Stimulated activated CD4-positive, alpha-beta T cell treated with anti-CD3 and anti-CD28 coated beads, TNF-alpha, amount 100 ng/mL, for 24 hours (primary cell): ENCODE measurements around the gene TMEM94.
"Not testable (repeated sequence)": the region's sequence is repeated elsewhere in the genome, so short reads cannot be mapped to it uniquely, and the experiment has no call there.

Experiments used
- DNase-seq, 3 experiments: peaks; one replicate each; pipeline ENCODE4 v3.0.0-alpha.2; 2020; ENCODE audit warnings: low read depth in 3 of 3

TMEM94 gene

DNA sequence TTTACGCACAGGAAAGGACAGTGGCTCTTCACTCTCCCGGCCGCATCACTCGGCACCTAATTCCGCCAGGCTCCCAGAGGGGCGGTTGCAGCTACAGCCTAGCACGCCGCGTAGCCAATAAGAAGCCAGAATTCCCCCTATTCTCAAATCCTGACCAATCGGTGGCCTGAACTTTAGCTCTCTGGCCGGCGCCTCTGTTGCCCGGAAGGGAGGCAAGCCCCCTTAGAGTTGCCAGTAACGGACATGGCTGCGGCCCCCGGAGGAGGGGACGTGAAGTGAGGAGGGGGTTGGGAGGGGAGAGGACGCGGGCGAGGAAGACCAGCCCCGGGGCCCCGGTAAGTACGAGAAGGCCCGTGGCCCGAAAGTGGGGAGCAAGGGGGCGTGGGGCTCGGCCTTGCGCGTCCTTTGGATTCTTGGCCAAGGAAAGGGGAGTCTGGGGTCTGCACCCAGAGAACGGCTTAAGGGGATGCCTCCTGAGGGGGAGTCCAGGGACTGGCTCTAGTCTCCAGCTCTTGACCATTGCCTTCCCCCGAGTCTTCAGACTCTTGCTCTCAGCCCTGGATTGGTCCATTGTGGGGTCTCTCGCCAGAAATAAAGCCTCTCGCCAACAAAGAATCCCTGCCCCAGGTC is at the start of gene TMEM94:
TMEM94 (plus strand) TSS at position 219 of the 630 bp plus-strand sequence. CDS start 15,271 bp downstream, outside the sequence.
- peak; percentile 80 to 89 (median 89) for DNase-seq

DNA sequence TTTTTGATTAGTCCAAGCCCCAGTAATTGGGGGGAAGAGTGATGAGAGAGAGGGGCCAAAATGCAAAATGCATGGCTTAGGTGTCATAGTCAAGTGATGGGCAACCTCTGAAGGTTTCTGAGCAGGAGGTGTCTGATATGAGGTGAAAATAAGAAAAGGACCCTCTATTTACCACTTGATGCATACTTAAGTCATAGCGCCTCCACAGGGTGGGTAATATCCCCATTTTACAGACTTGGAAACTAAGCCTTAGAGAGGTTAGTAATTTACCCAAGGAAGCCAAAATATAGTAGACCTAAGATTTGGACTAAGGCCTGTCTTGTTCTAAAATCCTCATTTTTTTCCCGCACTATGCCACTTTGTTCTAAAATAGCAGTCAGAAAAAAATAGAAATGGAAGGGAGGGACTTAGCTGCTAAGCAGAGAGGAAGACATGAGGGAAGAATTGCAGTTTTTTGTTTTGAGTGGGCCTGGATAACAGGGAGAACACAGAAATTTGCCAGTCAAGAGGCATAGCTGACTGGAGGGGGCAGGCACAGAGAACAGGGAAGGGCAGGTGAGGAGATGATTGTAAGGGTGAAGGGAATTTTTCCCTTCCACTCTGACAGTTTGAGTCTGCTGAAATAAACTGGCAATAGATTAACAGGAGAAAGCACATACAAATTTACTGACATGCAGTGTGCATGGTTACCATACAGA is 48.6 kb upstream of the TMEM94 start:
- no peak for DNase-seq

DNA sequence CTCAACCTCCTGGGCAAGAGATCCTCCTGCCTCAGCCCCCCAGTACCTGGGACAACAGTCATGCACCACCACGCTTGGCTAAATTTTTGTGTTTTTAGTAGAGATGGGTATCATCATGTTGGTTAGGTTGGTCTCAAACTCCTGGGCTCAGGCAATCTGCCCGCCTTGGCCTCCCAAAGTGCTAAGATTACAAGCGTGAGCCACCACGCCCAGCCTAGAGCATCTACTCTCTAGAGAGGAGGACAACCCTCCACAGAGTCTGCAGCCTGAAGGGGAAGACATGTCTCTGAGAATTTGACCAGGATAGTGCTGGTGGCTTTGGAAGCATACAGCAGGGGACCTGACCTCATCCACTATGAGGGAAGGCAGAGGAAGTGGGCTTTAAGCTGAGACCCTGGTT is 46.3 kb upstream of the TMEM94 start:
- no peak for DNase-seq

DNA sequence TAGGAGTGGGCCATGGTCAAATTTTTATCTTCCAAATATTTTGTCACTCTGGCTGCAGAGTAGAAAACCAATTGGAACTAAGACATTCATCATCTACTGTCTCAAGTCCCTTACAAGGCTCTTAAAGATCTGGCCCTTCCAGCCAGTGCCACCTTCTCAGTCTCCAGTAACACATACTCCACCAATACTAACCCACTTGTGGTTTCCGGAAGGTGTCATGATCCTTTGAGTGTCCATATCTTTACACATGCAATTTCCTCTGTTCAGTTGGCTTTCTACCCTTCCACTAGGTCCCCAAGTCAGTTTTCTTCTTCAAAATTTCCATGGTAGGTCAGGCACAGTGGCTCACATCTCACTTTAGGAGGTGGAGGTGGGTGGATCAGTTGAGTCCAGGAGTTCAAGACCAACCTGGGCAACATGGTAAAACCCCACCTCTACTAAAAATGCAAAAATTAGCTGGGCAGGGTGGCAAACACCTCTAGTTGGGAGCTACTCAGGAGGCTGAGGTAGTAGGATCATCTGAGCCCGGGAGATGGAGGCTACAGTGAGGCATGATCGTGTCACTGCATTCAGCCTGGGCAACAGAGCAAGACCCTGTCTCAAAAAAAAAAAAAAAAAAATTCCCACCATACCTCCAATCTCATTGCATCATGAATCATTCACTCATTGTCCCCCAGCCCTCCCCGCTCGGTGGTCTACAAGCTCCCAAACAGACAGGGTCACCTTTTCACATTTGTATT is 44.9 kb upstream of the TMEM94 start:
- DNase-seq: no peak

DNA sequence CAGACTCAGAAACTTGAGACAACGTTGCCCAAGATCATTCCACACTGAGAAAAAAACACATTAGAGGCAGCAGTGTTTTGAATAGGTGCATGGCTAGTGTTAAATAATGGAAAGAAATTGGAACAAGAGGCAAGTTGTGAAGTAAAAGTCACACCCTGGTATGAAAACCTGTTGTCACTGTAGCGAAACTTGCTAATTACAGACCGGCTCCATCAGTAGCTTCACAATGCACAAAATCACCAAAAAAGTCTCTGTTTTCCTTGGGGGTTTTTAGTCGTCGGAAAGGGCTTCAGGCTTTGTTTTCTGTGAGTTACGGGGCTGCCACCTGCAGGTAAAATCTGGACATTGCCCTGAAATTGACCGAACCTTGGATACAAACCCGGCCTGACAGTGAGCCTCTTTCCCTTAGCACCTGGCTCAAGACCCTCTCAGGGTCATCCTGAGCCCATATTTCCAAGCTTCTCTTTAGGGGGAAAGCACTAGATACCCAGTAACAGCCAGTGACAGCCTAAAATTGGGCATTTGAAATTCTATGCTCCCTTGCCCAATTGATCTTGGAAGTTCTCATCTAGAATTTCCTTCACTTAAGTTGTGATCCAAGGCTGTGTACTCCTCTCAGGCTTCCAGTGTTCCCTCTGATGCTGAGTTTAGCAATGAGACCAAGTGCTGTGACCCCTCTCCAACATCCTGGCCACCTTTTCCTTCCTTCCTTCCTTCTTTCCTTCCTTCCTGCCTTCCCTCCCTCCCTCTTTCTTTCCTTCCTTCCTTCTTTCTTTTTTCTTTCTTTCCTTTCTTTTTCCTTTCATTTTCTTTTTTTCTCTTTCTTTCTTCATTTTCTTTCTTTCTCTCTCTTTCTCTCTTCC is 43.7 kb upstream of the TMEM94 start:
- peak; percentile 43 to 68 (median 58) for DNase-seq

DNA sequence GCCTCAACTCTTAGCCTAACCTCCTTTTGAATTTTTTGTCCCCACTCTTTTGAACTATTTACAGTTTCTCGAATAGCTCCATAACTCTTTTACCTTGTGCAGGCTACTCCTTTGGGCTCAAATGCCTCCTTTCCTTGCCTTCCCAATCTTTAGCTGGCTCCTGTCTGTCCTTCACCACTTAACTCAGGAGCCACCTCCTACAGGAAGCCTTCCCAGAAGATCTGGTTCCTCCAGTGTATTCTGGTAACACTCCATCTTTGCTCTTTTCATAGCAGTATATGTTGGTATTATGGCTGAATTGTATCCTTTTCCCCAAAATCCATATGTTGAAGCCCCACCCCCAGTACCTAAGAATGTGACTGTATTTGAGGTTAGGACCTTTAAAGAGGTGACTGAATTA is 41.9 kb upstream of the TMEM94 start:
- no peak for DNase-seq

DNA sequence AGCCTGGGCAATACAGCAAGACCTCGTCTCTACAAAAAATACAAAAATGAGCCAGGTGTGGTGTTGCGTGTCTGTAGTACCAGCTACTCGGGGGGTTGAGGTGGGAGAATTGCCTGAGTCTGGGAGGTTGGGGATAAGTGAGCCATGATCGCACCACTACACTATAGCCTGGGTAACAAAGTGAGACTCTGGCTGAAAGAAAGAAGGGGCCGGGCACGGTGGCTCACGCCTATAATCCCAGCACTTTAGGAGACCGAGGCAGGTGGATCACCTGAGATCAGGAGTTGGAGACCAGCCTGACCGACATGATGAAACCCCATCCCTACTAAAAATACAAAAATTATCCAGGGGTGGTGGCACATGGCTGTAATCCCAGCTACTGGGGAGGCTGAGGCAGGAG is 40.4 kb upstream of the TMEM94 start:
- DNase-seq: no peak

DNA sequence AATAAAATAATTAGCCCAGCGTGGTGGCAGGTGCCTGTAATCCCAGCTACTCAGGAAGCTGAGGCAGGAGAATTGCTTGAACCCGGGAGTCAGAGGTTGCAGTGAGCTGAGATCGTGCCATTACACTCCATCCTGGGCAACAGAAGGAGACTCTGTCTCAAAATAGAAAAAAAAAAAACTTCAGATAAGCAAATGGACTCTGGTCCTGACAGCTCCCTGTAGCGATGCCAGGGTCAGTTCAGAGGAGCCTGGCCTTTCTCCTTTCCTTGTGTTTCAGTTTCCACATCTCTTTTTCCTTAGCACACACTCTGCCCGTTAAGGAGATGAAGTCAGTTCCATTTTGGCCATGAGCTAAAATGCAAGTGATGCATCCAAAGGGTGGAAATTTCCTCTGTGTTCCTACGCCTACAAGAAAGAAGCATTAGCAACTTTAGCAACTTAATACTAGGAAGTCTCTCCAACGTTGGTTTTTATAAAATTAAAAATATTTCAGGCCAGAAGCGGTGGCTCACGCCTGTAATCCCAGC is 39.3 kb upstream of the TMEM94 start:
- no peak for DNase-seq

DNA sequence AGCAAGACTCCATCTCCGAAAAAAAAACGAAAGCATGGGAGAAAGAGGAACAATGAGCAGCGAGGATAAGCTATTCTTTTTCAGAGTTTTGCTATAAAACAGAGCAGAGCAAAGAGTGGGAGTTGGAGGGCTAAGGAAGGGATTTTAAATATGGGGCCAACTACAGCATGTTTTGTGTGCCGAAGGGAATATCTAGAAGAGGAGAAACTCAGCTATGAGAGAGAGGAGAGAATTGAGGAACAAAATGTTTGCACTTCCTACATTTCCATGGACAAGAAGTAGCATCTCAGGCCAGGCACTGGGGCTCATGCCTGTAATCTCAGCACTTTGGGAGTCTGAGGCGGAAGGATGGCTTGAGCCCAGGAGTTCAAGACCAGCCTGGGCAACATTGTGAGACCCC is 37.9 kb upstream of the TMEM94 start:
- DNase-seq: no peak

DNA sequence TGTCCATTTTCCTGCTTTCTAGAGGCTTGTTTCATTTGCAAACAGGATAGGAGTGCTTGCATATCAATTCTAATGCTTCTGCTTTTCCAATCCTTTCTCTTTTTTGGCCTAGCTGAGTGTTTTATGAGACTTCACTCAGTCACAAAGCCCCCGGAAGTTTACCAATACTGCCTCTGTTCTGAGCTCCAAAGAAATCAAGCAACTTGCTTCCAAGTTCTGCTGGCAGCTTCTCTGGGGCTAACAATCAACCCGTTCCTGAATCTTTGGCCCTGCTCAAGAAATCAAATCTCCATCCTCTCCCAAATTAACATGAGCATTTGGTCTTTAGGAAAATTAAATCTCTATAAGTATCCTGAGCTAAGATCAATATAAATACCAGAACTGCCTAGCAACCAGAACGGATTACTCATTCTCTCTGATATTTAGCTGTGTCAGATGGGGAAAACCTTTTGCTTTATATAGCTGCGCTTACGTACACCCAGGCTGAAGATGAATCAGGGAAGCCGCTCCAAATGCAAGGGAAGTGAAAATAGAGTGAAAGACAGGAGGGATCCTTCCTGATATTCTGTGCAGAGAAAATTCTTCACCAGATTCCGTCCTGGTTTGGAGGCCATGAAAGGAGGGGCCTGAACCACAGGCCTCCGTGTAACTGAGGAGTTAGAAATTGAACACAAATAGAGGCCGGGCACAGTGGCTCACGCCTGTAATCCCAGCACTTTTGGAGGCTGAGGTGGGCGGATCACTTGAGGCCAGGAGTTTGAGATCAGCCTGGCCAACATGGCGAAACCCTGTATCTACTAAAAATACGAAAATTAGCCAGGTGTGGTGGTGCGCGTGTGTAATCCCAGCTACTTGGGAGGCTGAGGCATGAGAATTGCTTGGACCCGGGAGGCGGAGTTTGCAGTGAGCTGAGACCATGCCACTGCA is 27.6 kb upstream of the TMEM94 start:
- DNase-seq: no peak

DNA sequence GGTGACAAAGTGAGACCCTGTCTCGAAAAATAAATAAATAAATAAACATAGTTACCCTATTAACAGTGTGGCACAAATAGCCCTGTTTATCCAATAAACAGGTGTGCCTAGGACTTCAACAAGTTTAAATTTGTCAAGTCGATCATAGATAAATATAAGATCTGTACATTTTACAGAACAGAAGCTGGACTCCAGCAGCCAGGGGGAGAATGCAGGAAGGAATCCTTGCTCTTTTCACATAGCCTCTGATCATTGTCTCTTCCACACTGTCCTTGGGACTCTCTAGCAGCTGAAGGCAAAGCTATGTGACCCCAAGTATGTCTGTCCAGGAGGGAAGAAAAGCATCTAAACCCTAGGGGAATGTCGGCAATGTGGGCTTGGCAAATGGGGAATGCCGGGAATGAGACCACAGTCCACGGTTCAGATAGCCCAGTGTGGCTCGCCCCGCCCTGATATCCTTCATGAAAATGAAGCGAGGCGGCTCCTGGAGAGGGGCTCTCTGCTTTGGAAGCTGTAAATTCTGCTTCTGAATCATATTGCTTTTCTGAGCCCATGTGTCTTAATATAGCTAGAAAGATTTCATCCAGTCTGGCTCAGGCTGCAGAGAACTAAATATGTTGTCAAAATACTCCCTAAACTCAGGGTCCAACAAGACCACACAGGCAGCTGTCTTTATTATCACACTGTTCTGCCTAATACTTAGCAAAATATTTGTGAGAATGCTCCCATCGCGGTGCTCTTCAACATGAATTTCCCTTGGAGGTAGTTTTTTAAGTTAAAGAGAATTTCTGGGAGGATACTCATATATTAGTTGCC is 26.1 kb upstream of the TMEM94 start:
- no peak for DNase-seq

DNA sequence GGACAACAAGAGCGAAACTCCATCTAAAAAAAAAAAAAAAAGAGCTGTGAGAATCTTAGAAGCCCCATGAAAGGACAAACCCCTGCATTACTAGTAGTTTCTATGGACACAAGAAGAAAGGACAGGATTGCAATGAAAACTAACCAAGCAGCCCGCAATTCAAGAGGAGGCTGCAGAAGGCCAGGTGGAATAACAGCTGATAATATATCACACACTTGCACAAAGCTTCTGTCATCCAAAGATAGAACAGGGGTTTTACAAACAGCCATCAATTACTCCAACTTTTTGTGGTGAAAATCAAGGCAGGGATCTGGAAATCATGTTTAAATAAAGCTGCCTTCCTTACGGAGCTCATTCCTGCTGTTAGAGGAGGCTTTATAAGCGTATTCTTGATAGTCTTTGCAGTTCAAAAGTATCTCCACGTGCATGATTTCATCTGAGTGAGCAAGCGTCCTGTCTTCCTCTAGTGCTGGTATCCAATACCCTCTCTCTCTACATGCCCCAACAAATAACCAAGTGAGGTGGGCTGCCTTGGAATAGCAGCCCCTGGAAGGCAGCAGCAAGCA is 23.1 kb upstream of the TMEM94 start:
- no peak for DNase-seq

DNA sequence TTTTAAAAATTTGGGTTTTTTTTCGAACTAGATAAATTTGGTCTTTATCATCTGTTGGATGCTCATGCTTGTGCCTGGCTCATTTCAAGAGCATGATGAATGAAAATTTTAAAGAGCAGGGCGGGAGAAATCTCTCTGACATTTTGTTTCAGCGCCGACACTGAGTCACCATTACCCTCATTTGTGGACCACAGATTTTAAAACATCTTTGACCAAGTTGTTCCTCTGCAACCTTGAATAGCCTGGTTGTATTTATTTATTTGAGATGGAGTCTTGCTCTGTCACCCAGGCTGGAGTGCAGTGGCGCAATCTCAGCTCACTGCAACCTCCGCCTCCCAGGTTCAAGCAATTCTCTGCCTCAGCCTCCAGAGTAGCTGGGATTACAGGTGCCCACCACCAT is 22.0 kb upstream of the TMEM94 start:
- not testable (repeated sequence) for DNase-seq

DNA sequence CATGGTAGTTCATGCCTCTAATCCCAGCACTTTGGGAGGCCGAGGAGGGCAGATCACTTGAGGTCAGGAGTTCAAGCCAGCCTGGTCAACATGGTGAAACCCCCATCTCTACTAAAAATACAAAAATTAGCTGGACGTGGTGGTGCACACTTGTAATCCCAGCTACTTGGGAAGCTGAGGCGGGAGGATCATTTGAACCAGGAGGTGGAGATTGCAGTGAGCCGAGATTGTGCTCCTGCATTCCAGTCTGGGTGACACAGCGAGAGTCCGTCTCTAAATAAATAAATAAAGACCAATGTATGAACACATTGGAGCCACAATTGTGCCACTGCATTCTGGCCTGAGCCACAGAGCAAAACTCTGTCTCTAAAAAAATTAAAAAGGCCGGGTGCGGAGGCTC is 19.0 kb upstream of the TMEM94 start:
- DNase-seq: not testable (repeated sequence)

DNA sequence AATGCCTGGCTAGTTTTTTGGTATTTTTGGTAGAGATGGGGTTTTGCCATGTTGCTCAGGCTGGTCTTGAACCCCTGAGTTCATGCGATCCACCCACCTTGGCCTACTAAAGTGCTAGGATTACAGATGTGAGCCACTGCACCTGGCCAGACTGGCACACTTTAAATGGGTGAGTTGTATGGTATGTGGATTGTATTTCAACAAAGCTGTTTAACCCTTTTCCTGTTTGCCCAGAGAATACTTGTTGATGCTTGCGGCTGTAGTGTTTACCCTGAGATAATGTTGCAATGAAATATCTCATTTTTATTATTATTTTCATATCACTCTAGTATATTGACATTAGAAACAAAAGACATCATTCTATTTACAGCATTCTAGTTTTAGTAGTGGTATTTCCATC is 17.1 kb upstream of the TMEM94 start:
- DNase-seq: no peak

DNA sequence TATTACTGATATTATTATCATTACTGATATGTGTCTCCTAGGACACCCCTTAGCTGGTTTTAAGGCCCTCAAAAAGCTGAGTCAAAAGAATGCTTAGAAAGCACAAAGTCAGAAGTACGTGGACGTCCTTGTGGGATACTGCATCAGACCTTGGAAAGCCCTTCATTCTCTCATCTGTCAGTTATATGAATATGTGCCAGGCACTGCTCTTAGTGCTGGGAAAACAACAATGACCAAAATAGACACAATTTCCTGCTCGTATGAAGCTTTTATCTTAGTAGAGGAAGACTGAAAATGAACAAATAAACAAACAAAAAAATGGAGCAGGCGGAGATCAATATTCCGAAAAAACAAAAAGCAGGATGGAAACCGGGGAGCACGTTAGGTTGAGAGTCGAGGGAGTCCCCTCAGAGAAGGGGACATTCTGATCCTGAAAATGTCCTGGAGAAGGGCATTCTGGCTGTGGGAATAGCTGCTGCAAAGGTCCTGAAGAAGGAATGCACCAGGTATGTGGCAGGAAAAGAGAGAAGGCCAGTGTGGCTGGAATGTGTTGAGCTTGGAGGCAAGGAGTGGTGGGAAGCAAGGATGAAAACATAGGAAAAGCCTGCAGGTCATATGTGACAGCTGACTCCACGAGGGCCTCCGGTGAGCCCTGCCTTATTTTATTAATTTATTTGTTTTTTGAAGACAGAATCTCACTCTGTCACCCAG is 15.5 kb upstream of the TMEM94 start:
- DNase-seq: no peak

DNA sequence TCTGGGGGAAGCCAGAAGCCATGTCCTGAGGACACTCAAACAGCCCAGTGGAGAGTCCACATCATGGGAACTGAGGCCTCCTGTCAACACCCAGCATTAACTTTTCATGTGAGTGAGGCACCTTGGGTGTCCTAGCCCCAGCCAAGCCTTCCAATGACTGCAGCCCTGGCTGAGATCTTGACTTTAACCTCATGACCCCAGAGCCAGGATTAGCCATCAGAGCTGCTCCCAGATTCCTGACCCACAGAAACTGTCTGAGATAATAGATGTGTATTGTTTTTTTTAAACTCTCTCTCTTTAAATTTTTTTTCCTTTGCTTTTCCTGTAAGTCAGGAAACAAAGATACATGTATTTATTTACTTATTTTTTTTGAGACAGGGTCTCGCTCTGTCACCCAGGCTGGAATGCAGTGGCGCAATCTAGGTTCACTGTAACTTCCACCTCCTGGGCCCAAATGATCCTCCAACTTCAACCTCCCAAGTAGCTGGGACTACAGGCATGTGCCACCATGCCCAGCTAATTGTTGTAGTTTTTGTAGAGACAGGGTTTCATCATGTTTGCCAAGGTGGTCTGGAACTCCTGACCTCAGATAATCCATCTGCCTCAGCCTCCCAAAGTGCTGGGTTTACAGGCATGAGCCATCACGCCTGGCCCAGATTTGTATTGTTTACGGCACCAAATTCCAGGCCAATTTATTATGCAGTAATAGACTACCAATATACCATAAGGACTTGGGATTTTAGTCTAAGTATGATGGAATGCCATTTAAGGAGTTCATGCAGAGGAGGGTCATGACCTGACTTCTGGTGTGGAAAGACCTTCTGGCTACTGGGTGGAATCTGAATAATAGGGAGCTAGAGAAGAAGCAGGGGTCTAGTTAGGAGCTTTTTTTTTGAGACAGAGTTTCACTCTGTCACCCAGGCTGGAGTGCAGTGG is 14.0 kb upstream of the TMEM94 start:
- no peak for DNase-seq

DNA sequence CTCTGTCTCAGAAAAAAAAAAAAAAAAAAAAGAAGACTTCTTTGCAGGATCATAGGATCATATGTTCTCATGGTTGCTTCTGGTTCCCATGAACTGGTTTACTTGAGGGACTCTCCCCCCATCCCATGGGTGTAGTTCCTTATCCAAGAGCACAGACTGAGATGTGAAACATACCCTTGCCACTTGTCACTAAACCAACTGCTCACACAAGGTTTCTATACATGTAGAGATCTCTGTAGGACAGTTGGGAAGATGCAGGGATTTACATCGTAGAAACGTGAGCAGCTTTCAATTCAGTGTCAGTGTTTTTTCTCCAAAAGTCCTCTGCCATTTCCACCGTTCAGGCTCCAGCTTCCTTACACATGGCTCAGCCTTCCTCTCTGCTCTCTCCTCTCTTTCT is 11.1 kb upstream of the TMEM94 start:
- DNase-seq: no peak
